SJSA1 (cell line): ENCODE measurements around the gene KRTAP12-3. TPM values are rescaled to one million over a fixed set of nuclear protein-coding genes. Genes with fewer than 3 reads are reported as not detected.
"Not testable (repeated sequence)": the region's sequence is repeated elsewhere in the genome, so short reads cannot be mapped to it uniquely, and the experiment has no call there.

Experiments
- DNase-seq, 2 experiments: peaks; one replicate each; pipeline ENCODE4 v3.0.0-alpha.2; 2015 to 2020; ENCODE audit warnings: low spot score in 2 of 2, low read depth in 1 of 2
- H3K27ac ChIP-seq: fragments of 250-450 bp; sonication (Bioruptor Pico); 2 replicates; pipeline ENCODE4 v1.5.1; 2020; ENCODE audit warnings: mild to moderate bottlenecking, moderate library complexity
- H3K27me3 ChIP-seq: fragments of 250-450 bp; sonication (Bioruptor Pico); replicated peaks from 2 replicates; pipeline ENCODE4 v1.5.1; 2020; ENCODE audit warnings: mild to moderate bottlenecking, moderate library complexity
- H3K36me3 ChIP-seq: fragments of 250-450 bp; sonication (Bioruptor Pico); 2 replicates; pipeline ENCODE4 v1.5.1; 2020; ENCODE audit warnings: mild to moderate bottlenecking
- H3K4me1 ChIP-seq: fragments of 250-450 bp; sonication (Bioruptor Pico); replicated peaks from 2 replicates; pipeline ENCODE4 v1.6.1; 2021; ENCODE audit warnings: mild to moderate bottlenecking
- H3K4me3 ChIP-seq: fragments of 250-450 bp; sonication (Bioruptor Pico); 2 replicates; pipeline ENCODE4 v1.5.1; 2020; ENCODE audit warnings: mild to moderate bottlenecking
- H3K9me3 ChIP-seq: fragments of 250-450 bp; sonication (Bioruptor Pico); replicated peaks from 2 replicates; pipeline ENCODE4 v1.5.1; 2020; ENCODE audit warnings: mild to moderate bottlenecking
- total RNA-seq: library from RNA; depleted of rRNA; stranded (reverse); fragments of >200 nt; shearing (Covaris generic); gene quantifications from 2 replicates; pipeline ENCODE4 v1.2.3, GENCODE V29; 2014

Gene KRTAP12-3
- total RNA-seq, 1 experiment from 2014 or later = not detected

GRCh38 chr21:44667612-44668011 is 9.9 kb downstream of the KRTAP12-3 start:
- Histone ChIP-seq H3K36me3 (no peaks in the 10 kb centered on the region), H3K4me3 (no peak overlapping the region), H3K27me3 (no peaks in the 10 kb centered on the region), H3K9me3 (no peaks in the 10 kb centered on the region), H3K27ac (no peak overlapping the region), H3K4me1 (no peaks in the 10 kb centered on the region)
- no peak for DNase-seq

DNA sequence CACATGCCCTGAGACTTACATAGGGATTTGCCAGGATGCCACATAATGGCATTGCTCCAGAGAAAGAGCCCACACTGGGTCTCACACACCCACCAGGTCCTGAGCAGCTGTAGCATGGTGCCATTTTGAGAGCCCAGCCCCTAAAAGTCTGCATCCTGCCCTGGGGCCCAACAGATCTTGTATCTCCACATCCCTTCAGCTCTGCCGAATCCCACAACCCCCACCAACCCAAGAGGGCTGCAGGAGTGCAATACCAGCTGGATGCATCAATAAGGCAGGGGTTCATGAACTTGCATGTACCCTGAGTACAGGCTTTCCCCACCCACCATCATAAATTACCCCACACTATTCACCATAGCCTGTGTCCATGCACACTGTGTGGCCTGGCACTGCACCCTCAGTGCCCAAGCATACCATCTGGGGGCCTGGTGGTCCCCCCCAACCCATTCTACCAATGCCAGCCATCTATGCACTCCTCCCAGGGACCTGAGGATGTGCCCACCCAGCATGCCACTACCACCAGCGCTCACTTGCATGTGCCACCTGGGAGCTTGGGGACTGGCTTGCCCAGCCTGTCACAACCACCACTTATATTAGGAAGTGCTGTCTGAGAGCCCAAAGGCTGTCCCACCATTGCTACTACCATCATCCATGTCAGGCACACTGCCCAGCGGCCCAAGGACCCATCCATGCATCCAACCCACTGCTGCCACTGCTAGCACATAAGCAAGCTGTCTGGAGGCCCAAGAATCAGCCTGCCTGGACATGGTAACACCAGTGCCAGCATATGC is 13.1 kb downstream of the KRTAP12-3 start:
- H3K27ac ChIP-seq = no peak overlapping the region
- H3K4me3 ChIP-seq = no peak overlapping the region
- H3K9me3 ChIP-seq = no peaks in the 10 kb centered on the region
- no peaks in the 10 kb centered on the region for H3K4me1 ChIP-seq
- no peaks in the 10 kb centered on the region for H3K36me3 ChIP-seq
- H3K27me3 ChIP-seq = peaks cover 7% of the 10 kb centered on the region; the same call in 1 of the 2 replicates
- DNase-seq = no peak

GRCh38 chr21:44671911-44672310 is 14.2 kb downstream of the KRTAP12-3 start:
- Histone ChIP-seq H3K27me3 (peaks cover 14% of the 10 kb centered on the region; the same call in 1 of the 2 replicates), H3K36me3 (no peaks in the 10 kb centered on the region), H3K4me1 (no peaks in the 10 kb centered on the region), H3K4me3 (no peak overlapping the region), H3K27ac (no peak overlapping the region), H3K9me3 (no peaks in the 10 kb centered on the region)
- DNase-seq = no peak

- no peaks in the 10 kb centered on the region; the same call in 1 of the 2 replicates for H3K9me3 ChIP-seq
- no peaks in the 10 kb centered on the region for H3K4me1 ChIP-seq
- H3K27me3 ChIP-seq = peaks cover 39% of the 10 kb centered on the region
- no peak for DNase-seq
- H3K36me3 ChIP-seq = no peaks in the 10 kb centered on the region
- H3K27ac ChIP-seq = no peak overlapping the region
- no peak overlapping the region for H3K4me3 ChIP-seq
Measured at GRCh38 chr21:44677881-44678280, 20.1 kb downstream of the KRTAP12-3 start.

DNA sequence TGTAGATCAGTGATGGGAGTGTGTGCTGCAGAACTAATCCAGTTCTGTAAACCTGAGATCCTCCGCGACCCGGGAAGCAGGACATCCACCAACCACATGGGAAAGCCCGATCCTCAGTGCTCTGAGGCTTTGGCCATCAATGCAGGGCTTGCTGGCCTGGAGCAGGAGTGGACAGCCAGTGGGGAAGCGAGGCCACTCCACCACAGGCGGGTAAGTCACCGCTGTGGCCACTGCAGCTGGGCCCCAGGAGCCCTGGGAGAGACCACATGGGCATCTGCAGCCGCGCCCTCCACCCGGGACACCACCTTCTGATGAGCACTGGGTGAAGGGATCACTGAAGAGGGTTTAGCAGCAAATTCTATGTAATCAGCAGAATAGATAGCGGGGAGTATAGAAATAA is 23.4 kb downstream of the KRTAP12-3 start:
- no peak for DNase-seq
- Histone ChIP-seq H3K9me3 (no peaks in the 10 kb centered on the region; the same call in 1 of the 2 replicates), H3K27ac (no peak overlapping the region), H3K4me3 (no peak overlapping the region), H3K4me1 (no peaks in the 10 kb centered on the region), H3K27me3 (peaks cover 50% of the 10 kb centered on the region), H3K36me3 (no peaks in the 10 kb centered on the region)

GRCh38 chr21:44681861-44682579 is 24.3 kb downstream of the KRTAP12-3 start, which contains the start of gene KRTAP12-1:
TSS of gene KRTAP12-1 (minus strand) at chr21:44682163. CDS start at chr21:44682123, 40 bp downstream.
- H3K4me1 ChIP-seq = no peaks in the 10 kb centered on the region
- H3K9me3 ChIP-seq = no peaks in the 10 kb centered on the region; the same call in 1 of the 2 replicates
- no peaks in the 10 kb centered on the region for H3K36me3 ChIP-seq
- H3K4me3 ChIP-seq = no peak within 1 kb of the TSS
- no peak within 1 kb of the TSS for H3K27ac ChIP-seq
- DNase-seq = no peak
- H3K27me3 ChIP-seq = peaks cover 51% of the 10 kb centered on the region

GRCh38 chr21:44682580-44683151 is 24.9 kb downstream of the KRTAP12-3 start:
- DNase-seq = no peak
- Histone ChIP-seq H3K4me3 (no peak overlapping the region), H3K36me3 (no peaks in the 10 kb centered on the region), H3K27ac (no peak overlapping the region), H3K27me3 (peaks cover 53% of the 10 kb centered on the region), H3K4me1 (no peaks in the 10 kb centered on the region), H3K9me3 (no peaks in the 10 kb centered on the region; the same call in 1 of the 2 replicates)

GRCh38 chr21:44684077-44684476 is 26.3 kb downstream of the KRTAP12-3 start:
- DNase-seq = no peak

DNA sequence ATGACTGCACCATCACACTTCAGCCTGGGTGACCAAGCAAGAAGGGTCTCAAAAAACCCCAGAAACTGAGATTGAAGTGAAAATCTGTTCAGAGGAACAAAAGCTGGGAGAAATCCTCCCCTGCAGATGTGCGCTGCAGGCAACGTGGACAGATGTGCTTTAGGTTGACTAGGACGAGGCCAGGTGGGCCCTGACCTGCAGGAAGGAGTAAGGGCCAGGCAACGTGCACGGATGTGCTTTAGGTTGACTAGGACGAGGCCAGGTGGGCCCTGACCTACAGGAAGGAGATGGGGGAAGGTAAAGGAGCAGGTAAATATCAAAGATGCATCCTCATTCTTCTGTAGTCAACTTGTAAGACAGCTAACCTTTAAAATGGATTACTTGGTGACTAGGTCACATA is 26.8 kb downstream of the KRTAP12-3 start:
- Histone ChIP-seq H3K27me3 (peaks cover 59% of the 10 kb centered on the region), H3K9me3 (no peaks in the 10 kb centered on the region; the same call in 1 of the 2 replicates), H3K4me1 (no peaks in the 10 kb centered on the region), H3K4me3 (no peak overlapping the region), H3K27ac (no peak overlapping the region), H3K36me3 (no peaks in the 10 kb centered on the region)
- no peak for DNase-seq

More at GRCh38 chr21:44684077-44684476, 26.3 kb downstream of the KRTAP12-3 start:
- no peaks in the 10 kb centered on the region for H3K4me1 ChIP-seq
- H3K27ac ChIP-seq = no peak overlapping the region
- H3K27me3 ChIP-seq = peaks cover 59% of the 10 kb centered on the region
- H3K9me3 ChIP-seq = no peaks in the 10 kb centered on the region; the same call in 1 of the 2 replicates
- no peaks in the 10 kb centered on the region for H3K36me3 ChIP-seq
- no peak overlapping the region for H3K4me3 ChIP-seq

- DNase-seq, H3K36me3 ChIP-seq, H3K27ac ChIP-seq, H3K9me3 ChIP-seq, H3K4me1 ChIP-seq, H3K4me3 ChIP-seq: not testable (repeated sequence)
- peaks cover 59% of the 10 kb centered on the region for H3K27me3 ChIP-seq
Measured at GRCh38 chr21:44685050-44685449, 27.3 kb downstream of the KRTAP12-3 start.

DNA sequence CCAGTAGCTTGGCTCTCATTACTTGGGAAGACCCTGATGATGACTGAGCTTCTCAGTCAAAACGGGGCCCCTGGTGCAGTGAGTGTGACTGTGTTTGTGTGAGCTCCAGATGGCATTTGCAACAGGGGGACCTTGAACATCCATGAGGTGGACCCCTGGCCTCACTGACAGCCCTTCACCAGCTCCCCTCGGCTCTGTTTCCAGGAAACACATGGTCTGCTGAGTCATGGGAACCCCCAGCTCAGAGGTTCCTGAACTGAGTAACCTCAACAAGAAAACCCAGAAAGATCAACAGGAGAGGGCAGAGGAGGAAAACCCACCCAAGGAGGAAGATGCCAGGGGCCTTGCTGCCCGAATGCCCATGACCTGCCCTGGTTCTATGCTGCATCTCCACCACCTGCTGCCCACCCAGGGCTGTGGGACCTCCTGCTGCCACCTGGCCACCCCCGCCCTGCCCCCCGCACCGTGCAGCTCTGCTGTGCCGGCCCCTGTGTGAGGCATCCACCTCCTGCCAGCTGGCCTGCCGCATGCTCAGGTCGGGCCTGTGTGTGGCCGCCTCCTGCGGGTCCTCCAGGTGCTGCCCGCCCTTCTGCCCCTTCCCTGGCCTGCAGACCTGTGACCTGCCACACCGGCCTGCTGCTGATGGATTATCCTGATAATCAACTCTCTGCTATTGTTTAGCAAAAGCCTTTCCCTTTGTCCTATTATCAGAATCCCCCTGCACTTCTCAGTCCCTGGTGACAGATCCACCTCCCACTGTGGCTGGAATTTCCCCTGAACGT is 28.5 kb downstream of the KRTAP12-3 start:
- Histone ChIP-seq H3K27ac (no peak overlapping the region), H3K4me1 (no peaks in the 10 kb centered on the region), H3K27me3 (peaks cover 54% of the 10 kb centered on the region), H3K36me3 (no peaks in the 10 kb centered on the region), H3K9me3 (no peaks in the 10 kb centered on the region; the same call in 1 of the 2 replicates), H3K4me3 (no peak overlapping the region)
- DNase-seq = no peak

DNA sequence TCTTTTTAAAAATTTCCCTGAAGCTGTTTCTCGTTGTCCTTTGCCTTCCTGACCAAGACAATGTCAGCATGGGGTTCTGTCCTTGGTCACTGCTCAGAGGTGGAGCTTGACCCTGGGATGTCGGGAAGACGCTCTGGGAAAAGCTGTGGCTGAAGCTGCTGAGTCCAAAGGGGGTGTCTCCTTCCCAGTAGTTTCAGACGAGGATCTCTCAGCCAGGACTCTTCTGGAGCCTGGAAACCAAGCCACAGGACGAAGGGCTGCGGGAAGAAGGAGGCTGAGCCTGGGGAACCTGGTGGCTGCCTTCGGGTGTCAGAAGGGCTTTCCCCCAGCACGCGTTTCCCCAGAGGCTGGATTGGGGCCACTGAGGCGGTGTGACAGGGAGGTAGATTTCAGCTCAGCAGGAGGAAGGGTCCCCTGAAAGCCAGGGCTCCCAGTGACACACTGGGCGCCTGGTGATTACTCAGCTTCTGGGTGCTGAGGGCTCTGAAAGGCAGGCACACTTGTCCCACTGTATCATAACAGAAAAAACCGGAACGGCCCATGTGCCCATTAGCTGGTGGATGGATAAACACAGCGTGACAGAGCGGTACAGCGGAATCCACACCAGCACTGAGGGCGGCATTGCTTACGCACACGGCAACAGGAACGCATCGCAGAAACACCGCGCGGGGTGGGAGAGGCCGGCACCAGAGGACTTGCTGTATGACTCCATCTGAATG is 29.3 kb downstream of the KRTAP12-3 start:
- Histone ChIP-seq H3K4me3 (no peak overlapping the region), H3K27me3 (peaks cover 54% of the 10 kb centered on the region), H3K9me3 (no peaks in the 10 kb centered on the region; the same call in 1 of the 2 replicates), H3K36me3 (no peaks in the 10 kb centered on the region), H3K27ac (no peak overlapping the region), H3K4me1 (no peaks in the 10 kb centered on the region)
- DNase-seq = no peak

- Histone ChIP-seq H3K27ac (no peak overlapping the region), H3K36me3 (no peaks in the 10 kb centered on the region), H3K27me3 (peaks cover 50% of the 10 kb centered on the region), H3K4me1 (no peaks in the 10 kb centered on the region), H3K4me3 (no peak overlapping the region), H3K9me3 (no peaks in the 10 kb centered on the region; the same call in 1 of the 2 replicates)
- no peak for DNase-seq
Measured at GRCh38 chr21:44687671-44688070, 29.9 kb downstream of the KRTAP12-3 start.
